IPS DF 4.7 (cell line): ENCODE data around the gene NELL2.

Source experiments
- DNase-seq: peaks from one replicate; pipeline ENCODE4 v3.0.0-alpha.2; 2013; ENCODE audit warnings: low spot score; ENCODE audit errors: extremely low read depth

NELL2 gene

GRCh38 chr12:44627387-44628166, 248.5 kb downstream of the NELL2 start:
- no peak for DNase-seq

DNA sequence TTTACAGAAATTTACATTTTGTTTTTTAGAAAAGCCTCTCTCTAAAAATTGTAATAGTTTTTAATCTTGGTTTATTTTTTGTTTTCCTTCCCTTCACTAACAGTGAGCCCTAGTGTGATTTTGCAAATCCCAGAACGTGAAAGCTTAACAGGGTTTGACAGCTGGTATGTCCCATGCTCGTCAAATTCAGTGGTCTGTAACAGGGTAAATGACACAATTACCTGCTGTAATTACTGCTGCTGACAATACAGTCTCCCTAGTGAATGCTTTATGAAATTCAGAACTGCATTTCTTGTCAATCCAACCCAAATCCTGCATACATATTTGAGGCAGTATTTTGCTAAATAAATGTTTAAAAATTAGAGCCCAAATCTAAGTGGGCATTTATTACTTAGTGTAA, 249.2 kb downstream of the NELL2 start:
- no peak for DNase-seq

DNA sequence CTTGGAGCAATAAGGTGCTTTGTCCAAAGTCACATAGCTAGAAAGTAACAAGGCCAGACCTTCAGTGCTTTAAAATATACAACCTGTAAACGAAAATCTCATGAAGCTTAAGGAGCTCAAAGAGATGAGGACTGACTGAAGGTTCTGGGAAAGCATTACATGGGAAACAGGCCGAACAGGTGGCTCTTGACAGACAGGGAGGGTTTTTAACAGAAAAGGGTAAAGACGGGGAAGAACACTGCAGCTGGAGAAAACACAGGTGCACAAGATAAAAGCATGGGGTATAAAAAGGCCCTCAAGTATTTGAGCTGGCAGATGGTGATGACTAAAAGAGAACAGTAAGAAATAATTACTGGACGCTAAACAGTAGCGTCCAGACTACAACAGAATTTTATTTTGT, 257.2 kb downstream of the NELL2 start:
- no peak for DNase-seq

GRCh38 chr12:44616402-44616801, 259.7 kb downstream of the NELL2 start:
- no peak for DNase-seq

DNA sequence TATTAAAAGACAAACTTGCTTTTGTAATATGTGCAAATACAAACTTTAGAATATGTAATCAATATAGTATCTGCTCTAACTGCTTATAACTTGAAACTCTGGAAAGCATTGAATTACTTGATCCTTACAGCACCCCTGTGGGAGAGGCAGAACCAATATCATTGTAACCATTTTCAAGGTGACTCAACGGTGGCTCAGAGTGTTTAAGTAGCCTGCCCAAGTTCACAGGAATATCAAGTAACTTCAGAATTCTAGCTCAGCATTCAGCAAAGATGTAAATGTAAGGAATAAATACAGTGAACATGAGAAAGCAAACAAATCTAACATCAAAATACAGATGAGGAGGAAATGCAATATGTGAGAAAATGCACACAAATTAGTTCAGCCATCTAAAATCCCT, 264.6 kb downstream of the NELL2 start:
- no peak for DNase-seq

DNA sequence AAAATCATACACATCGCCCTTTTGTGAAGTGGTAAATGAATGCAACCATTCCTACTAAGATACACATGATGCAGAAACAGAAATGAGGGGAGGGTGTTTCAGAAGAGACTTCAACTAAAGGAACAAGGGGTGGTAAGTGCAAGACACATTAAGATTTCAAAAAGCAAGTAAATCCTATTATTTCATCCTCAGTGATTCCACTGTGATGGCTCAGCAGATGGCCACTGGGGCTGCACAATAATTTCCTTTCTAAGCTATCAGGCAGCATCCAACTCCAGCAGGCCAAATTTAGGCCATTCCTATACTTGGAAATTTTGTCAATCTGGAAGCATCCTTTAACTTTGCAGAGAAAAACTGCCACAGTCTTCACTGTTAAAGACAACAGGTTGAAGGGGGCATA, 272.4 kb downstream of the NELL2 start:
- no peak for DNase-seq

DNA sequence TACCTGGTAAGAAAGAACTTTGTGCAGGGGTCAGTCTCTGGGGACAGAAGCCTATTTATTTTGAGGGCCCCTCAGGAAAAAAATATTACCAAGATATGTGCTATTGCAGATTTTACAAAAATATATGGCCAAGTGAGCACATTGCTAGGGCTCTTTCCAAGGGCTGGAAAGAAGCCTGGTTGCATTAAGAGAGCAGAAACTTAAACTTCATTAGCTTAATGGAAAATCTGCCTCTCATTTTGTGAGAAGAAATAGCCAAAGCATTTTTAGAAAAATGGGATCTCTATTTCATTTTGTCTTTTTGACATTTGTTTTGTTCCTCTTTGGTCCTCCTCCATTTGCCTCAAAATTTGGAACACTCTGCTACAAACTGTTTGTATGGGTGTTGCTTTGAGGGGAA, 283.5 kb downstream of the NELL2 start:
- no peak for DNase-seq

GRCh38 chr12:44589697-44590096, 286.4 kb downstream of the NELL2 start:
- no peak for DNase-seq

- no peak for DNase-seq
Observed at GRCh38 chr12:44588651-44589050, 287.5 kb downstream of the NELL2 start.

- DNase-seq: no peak
Observed at GRCh38 chr12:44584625-44585024, 291.5 kb downstream of the NELL2 start.

- DNase-seq: no peak
Observed at GRCh38 chr12:44582521-44582920, 293.6 kb downstream of the NELL2 start.

GRCh38 chr12:44581642-44582242, 294.4 kb downstream of the NELL2 start:
- DNase-seq: no peak

DNA sequence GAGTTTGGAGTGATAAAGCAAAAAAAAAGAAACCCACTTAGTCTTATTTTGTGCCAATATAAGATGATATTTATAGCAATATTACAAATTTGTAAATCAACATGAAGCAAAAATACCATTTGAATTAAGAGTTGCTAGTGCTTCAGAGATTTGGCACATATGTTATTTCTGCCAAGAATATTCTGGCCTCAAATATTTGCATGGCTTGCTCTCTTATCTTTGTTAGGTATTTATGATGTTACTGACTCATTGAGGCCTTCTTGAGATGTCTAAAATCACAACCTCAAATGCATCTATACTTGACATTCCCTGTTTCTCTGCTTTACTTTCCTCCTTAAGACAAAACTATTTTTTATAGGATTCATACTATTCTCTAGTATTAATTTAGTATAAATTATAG, 301.5 kb downstream of the NELL2 start:
- no peak for DNase-seq

- no peak for DNase-seq
Observed at GRCh38 chr12:44573723-44574122, 302.4 kb downstream of the NELL2 start.

DNA sequence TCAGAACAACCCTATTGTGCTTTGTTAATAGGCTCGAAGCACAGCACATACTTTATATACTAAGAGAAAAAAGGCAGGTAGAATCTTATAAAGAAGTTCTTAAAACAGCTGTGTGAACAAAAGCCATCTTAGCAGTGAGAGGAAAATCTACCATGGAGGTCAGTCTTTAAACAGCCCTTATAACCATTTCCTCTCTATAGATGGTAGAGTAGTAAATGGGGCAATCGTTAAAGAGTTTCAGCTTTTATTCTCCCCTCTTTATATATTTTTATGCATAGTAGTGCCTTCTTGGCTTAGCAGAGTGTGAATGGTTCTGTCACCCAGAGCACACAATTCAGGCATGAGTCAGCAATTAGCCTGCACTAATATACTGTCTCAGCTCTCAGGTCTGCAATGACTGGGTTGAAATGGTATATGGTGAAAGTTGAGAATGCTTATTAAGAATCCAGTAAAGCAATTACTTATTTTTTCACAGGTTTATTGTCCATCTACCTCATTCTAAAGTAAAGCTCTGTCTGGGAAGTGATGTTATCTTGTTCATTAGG, 305.0 kb downstream of the NELL2 start:
- no peak for DNase-seq

- no peak for DNase-seq
Observed at GRCh38 chr12:44570036-44570583, 306.0 kb downstream of the NELL2 start.

- no peak for DNase-seq
Observed at GRCh38 chr12:44565163-44565562, 311.0 kb downstream of the NELL2 start.

GRCh38 chr12:44563486-44563885, 312.6 kb downstream of the NELL2 start:
- DNase-seq: no peak

DNA sequence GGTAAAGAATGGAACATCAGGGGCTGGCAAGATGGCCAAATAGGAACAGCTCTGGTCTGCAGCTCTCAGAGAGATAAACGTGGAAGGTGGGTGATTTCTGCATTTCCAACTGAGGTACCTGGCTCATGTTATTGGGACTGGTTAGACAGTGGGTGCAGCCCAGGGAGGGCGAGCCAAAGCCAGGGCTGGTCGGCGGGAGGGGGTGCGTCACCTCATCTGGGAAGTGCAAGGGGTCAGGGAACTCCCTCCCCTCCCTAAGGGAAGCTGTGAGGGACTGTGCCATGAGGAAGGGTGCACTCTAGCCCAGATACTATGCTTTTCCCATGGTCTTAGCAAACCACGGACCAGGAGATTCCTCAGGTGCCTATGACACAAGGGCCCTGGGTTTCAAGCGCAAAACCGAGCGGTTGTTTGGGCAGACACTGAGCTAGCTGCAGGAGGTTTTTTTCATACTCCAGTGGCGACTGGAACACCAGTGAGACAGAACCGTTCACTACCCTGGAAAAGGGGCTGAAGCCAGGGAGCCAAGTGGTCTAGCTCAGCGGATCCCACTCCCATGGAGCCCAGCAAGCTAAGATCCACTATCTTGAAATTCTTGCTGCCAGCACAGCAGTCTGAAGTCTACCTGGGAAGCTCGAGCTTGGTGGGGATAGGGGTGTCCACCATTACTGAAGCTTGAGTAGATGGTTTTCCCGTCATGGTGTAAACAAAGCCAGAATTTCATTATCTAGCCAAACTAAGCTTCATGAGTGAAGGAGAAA, 317.6 kb downstream of the NELL2 start:
- DNase-seq: no peak

- no peak for DNase-seq
Observed at GRCh38 chr12:44555454-44555853, 320.7 kb downstream of the NELL2 start.

GRCh38 chr12:44551631-44552030, 324.5 kb downstream of the NELL2 start:
- no peak for DNase-seq

DNA sequence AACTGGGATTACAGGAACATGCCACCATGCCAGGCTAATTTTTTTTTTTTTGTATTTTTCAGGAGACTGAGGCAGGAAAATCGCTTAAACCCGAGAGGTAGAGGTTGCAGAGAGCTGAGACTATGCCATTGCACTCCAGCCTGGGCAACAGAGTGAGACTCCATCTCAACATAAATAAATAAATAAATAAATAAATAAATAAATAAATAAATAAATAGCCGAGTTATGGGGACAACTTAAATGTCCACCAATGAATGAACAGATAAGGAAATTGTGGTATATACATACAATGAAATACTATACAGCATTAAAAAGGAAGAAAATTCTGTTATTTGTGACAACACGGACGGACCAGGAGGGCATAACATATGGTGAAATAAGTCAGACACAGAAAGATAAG, 325.7 kb downstream of the NELL2 start:
- no peak for DNase-seq
